Lung (tissue), 12 donors: ENCODE measurements around the gene GUCY1A1. TPM values are rescaled to one million over a fixed set of nuclear protein-coding genes. Genes with fewer than 3 reads are reported as not detected.
A peak's percentile ranks its signal among the peaks of the same experiment; 100 is the strongest.

ENCODE experiments used
- ATAC-seq: fragments of 200-7000 bp; cut with Tn5 transposase; one replicate; pipeline ENCODE4 v1.9.1; 2020; ENCODE audit warnings: moderate number of reproducible peaks; ENCODE audit not compliant: insufficient read depth, low FRiP score
- DNase-seq, 3 donors: peaks; one replicate each; pipeline ENCODE4 v3.0.0-alpha.2; 2013 to 2017
- H3K27ac ChIP-seq, 2 donors: one replicate each; pipeline ENCODE4 v1.5.1; 2013; ENCODE audit warnings: mild to moderate bottlenecking in 2 of 2, moderate library complexity in 2 of 2, control low read depth in 1 of 2, inconsistent platforms in 1 of 2, low read depth in 1 of 2, low read length in 1 of 2
- H3K27me3 ChIP-seq, 3 donors: one replicate each; pipeline ENCODE4 v1.5.1; 2013; ENCODE audit warnings: low read length in 2 of 3; ENCODE audit not compliant: control insufficient read depth in 3 of 3, insufficient read depth in 3 of 3
- H3K36me3 ChIP-seq, 4 donors: one replicate each; pipeline ENCODE4 v1.5.1; 2013; ENCODE audit warnings: low read length in 4 of 4, mild to moderate bottlenecking in 1 of 4, moderate library complexity in 1 of 4; ENCODE audit not compliant: control insufficient read depth in 4 of 4, insufficient read depth in 4 of 4
- H3K4me1 ChIP-seq, 5 donors: one replicate each; pipeline ENCODE4 v1.5.1; 2013; ENCODE audit warnings: low read length in 5 of 5, mild to moderate bottlenecking in 2 of 5, moderate library complexity in 1 of 5; ENCODE audit not compliant: control insufficient read depth in 5 of 5, insufficient read depth in 5 of 5
- H3K4me3 ChIP-seq: one replicate; pipeline ENCODE4 v1.5.1; 2013; ENCODE audit warnings: mild to moderate bottlenecking, control low read depth, moderate library complexity
- H3K9ac ChIP-seq, 2 donors: one replicate each; pipeline ENCODE4 v1.5.1; 2013; ENCODE audit warnings: low read length in 2 of 2, control low read depth in 1 of 2; ENCODE audit not compliant: insufficient read depth in 1 of 2
- H3K9me3 ChIP-seq, 4 donors: one replicate each; pipeline ENCODE4 v1.5.1; 2013; ENCODE audit warnings: low read length in 3 of 4, mild to moderate bottlenecking in 1 of 4, moderate library complexity in 1 of 4; ENCODE audit not compliant: control insufficient read depth in 4 of 4, insufficient read depth in 3 of 4
- WGBS, 2 donors: extraction: QIAGEN DNeasy Blood & Tissue Kit; methylation state at CpG; one replicate each; pipeline ENCODE4 v1.1.7; 2013; 5-methylcytosine and 5-hydroxymethylcytosine counted together
- polyA plus RNA-seq, 2 donors: library from polyadenylated mRNA; stranded (reverse); fragments of 200-250 nt; gene quantifications; one replicate each; pipeline ENCODE4 v1.2.1, GENCODE V29; 2013
- total RNA-seq, 2 donors: library from RNA; depleted of rRNA in 1 of 2; stranded (reverse); fragments of >200 nt in 1 of 2; gene quantifications; one replicate each; pipeline ENCODE4 v1.2.1, GENCODE V29; 2014 to 2021
- TF ChIP-seq, protein P1 (sequence below): IDR thresholded peaks from 2 replicates; pipeline ENCODE4 v1.5.1; 2012; ENCODE audit warnings: mild to moderate bottlenecking; ENCODE audit errors: control extremely low read depth, extremely low read depth
- donor health status: control.
- donor health status: control.
- donor health status: Bipolar disorder and iron deficiency.
- donor health status: healthy.
- donor health status: DM: yes; HTN: yes; CAD: no.

The GUCY1A1 gene
- total and polyA plus RNA-seq, 4 donors: 8.0 to 115 (median 28.5) TPM

DNA sequence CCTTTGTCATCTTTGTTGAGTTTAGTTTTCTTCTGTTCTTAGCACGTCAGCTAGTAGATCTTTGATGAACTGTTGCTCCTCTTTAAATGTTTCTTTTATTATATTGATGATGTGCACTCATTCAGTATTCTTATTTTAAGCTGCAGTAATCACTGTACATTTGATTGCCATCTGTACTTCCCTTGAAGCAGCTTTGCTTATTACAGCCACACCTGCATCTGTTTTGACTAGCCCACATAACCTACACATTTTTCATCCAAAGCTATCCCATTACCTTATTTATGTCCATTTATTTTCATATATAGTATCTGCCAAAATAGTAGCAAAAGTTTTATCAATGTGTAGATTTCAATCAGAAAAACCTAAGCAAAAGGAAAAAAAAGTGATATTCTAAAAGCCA lies 68.3 kb downstream of the GUCY1A1 start:
- Histone ChIP-seq H3K4me3 (no peak overlapping the region), H3K4me1 (peaks cover 0 to 23% (median 6%) of the 10 kb centered on the region in 5 donors), H3K27ac (no peak overlapping the region), H3K9ac (no peak overlapping the region), H3K36me3 (peaks cover 0 to 9% (median under 1%) of the 10 kb centered on the region in 4 donors), H3K9me3 (no peaks in the 10 kb centered on the region), H3K27me3 (no peaks in the 10 kb centered on the region)
- TF ChIP-seq, protein P1, sequence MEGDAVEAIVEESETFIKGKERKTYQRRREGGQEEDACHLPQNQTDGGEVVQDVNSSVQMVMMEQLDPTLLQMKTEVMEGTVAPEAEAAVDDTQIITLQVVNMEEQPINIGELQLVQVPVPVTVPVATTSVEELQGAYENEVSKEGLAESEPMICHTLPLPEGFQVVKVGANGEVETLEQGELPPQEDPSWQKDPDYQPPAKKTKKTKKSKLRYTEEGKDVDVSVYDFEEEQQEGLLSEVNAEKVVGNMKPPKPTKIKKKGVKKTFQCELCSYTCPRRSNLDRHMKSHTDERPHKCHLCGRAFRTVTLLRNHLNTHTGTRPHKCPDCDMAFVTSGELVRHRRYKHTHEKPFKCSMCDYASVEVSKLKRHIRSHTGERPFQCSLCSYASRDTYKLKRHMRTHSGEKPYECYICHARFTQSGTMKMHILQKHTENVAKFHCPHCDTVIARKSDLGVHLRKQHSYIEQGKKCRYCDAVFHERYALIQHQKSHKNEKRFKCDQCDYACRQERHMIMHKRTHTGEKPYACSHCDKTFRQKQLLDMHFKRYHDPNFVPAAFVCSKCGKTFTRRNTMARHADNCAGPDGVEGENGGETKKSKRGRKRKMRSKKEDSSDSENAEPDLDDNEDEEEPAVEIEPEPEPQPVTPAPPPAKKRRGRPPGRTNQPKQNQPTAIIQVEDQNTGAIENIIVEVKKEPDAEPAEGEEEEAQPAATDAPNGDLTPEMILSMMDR: no peak
- ATAC-seq (no peak), DNase-seq (no peak)
- 83 to 88% methylated on average over 1 of the region's 1 CpG for WGBS, 2 donors

DNA sequence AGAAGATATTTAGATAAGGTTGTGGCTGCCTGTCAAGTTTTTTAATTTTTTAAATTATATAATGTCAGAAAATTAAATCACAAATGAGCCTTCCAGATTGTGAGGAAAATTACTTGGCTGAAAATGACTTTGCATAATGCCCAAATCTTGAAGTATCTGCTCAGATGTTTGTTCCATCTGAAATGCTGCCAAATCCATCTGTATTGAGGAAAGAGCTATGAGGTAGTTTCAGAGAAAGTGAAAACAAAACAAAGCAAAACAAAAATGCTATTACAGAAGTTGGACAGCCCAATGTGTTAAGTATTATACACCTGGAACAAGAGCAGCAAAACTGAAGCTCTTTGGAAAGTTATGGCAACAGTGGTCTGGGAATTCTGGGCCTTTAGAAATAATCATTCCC lies 68.8 kb downstream of the GUCY1A1 start:
- TF ChIP-seq, protein P1: no peak

DNA sequence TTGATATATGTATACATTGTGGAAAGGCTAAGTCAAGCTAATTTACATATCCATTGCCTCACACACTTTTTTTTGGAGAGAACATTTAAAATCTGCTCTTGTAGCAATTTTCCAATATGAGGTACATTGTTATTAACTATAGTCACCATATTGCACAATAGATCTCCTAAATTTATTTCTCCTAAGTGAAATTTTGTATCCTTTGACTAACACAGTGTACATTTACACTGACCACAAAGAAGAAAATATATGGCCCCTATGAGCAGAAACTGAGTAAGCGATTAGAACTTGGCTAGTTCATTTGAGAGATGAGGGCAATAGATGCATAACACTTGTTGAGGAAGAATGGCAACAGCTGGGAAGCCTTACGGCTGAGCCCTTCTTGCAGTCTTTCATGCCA lies 71.9 kb downstream of the GUCY1A1 start:
- no peaks in the 10 kb centered on the region for H3K9me3 ChIP-seq
- H3K4me1 ChIP-seq: peaks cover 0 to 23% (median 6%) of the 10 kb centered on the region in 5 donors
- TF ChIP-seq, protein P1: no peak
- H3K27ac ChIP-seq: no peak overlapping the region
- ATAC-seq (no peak), DNase-seq (no peak)
- no peaks in the 10 kb centered on the region for H3K36me3 ChIP-seq
- no peaks in the 10 kb centered on the region for H3K27me3 ChIP-seq
- H3K9ac ChIP-seq: no peak overlapping the region
- no peak overlapping the region for H3K4me3 ChIP-seq
- WGBS, 2 donors: 88 to 89% methylated on average over 2 of the region's 2 CpGs

More for the DNA sequence above, 68.8 kb downstream of the GUCY1A1 start:
- peaks cover 0 to 3% (median 0%) of the 10 kb centered on the region in 4 donors for H3K36me3 ChIP-seq
- no peaks in the 10 kb centered on the region for H3K9me3 ChIP-seq
- no peak for ATAC-seq
- peaks cover 0 to 23% (median 6%) of the 10 kb centered on the region in 5 donors for H3K4me1 ChIP-seq
- no peak overlapping the region for H3K4me3 ChIP-seq
- peak in 2 of 3 donors; percentile 71 to 82 for DNase-seq
- H3K27me3 ChIP-seq: no peaks in the 10 kb centered on the region
- no peak overlapping the region for H3K27ac ChIP-seq
- peak overlapping the region in 1 of 2 donors; percentile 48 for H3K9ac ChIP-seq

DNA sequence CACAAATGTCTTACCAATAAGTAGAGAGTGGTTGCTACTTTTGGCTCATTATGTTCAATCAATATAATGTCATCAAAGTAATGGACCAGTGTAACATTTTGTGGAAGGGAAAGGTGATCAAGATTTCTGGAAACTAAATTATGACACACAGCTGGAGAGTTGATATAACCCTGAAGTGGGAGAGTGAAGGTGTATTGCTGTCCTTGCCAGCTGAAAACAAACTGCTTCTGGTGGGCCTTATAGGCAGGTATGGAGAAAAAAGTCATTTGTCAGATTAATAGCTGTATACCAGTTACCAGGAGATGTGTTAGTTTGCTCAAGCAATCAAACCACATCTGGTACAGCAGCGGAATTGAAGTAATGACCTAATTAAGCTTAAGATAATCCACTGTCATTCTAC lies 74.9 kb downstream of the GUCY1A1 start:
- 98 to 100% methylated on average over 1 of the region's 1 CpG for WGBS, 2 donors

More for the DNA sequence above, 74.9 kb downstream of the GUCY1A1 start:
- ATAC-seq (no peak), DNase-seq (no peak)
- Histone ChIP-seq H3K4me1 (no peaks in the 10 kb centered on the region), H3K9ac (no peak overlapping the region), H3K27me3 (no peaks in the 10 kb centered on the region), H3K27ac (no peak overlapping the region), H3K9me3 (no peaks in the 10 kb centered on the region), H3K4me3 (no peak overlapping the region), H3K36me3 (no peaks in the 10 kb centered on the region)
- TF ChIP-seq, protein P1: no peak
